Measurements from ENCODE around the gene GABRG3. TPM values are rescaled to one million over a fixed set of nuclear protein-coding genes. Genes with fewer than 3 reads are reported as not detected.
"Not testable (repeated sequence)": the region's sequence is repeated elsewhere in the genome, so short reads cannot be mapped to it uniquely, and the experiment has no call there.

The GABRG3 gene
- total RNA-seq, 1 donor from 2014 or later: 0.06 TPM

GRCh38 chr15:27361438-27361837 is 390.5 kb downstream of the GABRG3 start:
- TF ChIP-seq CTCF (conservative IDR thresholded peaks at IDR 0.05; ENCODE audit: low read depth, low read length): no peak
- no peak overlapping the region for H3K4me3 ChIP-seq (ENCODE audit: low read depth, low read length)
- no peak for DNase-seq (ENCODE audit: low read depth)

DNA sequence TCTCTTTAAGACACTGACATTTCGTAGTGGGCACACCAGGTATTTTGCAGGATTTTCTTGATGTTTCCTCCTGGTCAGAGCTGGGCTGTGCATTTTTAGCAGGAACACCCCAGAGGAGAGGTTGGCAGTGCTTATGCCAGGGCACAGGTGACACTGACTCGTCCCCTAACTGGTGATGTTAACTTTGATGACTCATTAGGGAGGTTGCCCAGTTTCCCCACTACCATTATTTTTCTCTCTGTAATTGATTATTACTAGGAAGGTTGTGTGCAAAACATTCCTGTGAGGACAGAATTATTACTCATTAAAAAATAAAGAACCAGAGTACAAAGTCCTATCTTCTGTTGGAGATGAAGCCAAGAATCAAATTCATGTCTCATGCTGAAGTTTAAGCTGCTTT is 394.5 kb downstream of the GABRG3 start:
- no peak overlapping the region for H3K4me3 ChIP-seq (ENCODE audit: low read depth, low read length)
- no peak for DNase-seq (ENCODE audit: low read depth)
- TF ChIP-seq CTCF (conservative IDR thresholded peaks at IDR 0.05; ENCODE audit: low read depth, low read length): no peak

DNA sequence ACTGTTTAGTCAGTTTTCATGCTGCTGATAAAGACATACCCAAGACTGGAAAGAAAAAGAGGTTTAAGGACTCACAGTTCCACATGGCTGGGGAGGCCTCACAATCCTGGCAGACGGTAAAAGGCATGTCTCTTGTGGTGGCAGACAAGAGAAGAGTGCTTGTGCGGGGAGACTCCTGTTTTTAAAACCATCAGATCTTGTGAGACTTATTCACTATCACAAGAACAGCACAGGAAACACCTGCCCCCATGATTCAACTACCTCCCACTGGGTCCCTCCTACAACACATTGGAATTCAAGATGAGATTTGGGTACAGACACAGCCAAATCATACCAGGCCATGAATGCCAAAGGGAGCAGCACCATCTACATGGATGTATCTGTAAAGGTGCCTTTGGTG is 406.4 kb downstream of the GABRG3 start:
- not testable (repeated sequence) for H3K4me3 ChIP-seq (ENCODE audit: low read depth, low read length); DNase-seq (ENCODE audit: low read depth)

DNA sequence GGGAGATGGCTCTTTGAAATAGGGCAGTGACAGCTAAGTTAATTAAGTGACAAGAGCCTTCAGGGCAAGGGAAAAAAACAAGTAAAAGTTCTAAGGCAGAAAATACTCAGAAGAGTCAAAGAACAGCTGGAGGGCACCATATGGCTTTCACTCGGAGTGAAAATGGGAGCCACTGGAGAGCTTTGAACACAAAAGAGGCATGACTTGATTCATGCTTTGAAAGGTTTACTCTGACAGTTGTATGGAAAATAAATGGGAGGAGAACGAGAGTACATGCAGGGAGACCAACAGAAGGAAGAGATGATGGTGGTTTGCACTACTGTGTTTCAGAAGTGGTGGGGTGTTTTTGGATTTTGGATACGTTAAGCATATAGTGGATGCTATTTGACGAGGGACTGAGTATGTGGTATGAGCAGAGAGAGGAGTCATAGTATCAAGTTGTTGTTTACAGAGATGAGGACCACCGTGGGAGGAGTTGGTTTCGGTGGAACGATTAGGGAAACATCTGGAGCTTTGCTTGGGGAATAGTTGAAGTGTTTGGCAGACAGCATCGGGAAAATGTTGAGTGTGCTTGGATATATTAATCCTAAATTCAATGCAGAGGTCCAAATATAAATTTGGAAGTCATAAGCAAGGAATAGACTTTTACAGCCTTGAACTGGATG is 411.5 kb downstream of the GABRG3 start:
- no peak for TF ChIP-seq CTCF (conservative IDR thresholded peaks at IDR 0.05; ENCODE audit: low read depth, low read length)
- no peak for DNase-seq (ENCODE audit: low read depth)
- H3K4me3 ChIP-seq (ENCODE audit: low read depth, low read length): no peak overlapping the region

DNA sequence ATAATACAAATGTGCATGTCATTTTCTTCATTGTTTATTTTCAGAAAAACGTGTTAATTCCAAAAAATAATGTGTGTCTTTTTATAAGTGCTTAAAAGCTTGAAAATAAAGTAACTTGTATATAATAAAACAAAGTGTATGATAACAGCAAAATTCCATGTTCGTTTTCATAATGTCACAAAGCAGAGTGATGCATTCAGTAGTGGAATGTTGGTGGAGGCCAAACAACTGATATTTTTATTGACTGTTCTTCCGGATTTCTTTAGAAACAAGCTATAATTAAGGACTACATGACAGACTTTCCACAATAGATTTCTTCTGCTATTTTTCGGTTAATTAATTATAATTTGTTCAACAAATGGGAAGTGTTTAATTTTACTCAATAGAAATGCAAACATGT is 412.7 kb downstream of the GABRG3 start:
- H3K4me3 ChIP-seq (ENCODE audit: low read depth, low read length): no peak overlapping the region
- DNase-seq (ENCODE audit: low read depth): no peak
- TF ChIP-seq CTCF (conservative IDR thresholded peaks at IDR 0.05; ENCODE audit: low read depth, low read length): no peak

DNA sequence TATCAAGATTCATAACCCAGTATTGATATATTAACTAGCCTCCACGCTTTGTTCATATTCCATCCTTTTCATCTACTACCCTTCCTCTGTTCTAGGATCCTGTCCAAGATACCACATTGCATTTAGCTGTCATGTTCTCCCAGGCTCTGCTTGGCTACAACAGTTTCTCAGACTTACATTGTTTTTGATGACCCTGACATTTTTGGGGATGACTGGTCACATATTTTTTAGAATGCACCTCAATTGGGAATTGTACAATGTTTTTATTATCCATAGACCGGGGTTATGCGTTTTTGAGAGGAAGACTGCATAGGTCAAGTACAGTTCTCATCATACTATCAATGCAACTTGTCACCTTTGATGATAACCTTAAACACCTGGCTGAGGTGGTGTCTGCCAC is 421.2 kb downstream of the GABRG3 start:
- H3K4me3 ChIP-seq (ENCODE audit: low read depth, low read length): no peak overlapping the region
- DNase-seq (ENCODE audit: low read depth): no peak
- no peak for TF ChIP-seq CTCF (conservative IDR thresholded peaks at IDR 0.05; ENCODE audit: low read depth, low read length)

DNA sequence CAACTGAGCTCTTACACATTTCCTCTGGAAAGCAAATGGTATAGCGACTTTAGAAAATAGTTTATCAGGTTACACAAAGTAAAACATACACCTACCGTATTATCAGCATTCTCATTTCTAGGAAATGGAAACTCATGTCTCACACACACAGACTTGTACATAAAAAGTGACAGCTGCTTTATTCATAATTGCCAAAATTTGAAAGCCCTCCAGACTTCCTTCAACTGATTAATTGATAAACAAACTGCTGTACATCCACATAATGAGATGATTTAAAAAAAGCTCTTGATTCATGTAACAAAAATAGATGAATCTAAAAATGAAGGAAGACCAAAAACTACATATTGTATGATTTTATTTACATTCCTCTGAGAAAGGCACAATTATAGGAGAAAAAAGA is 425.5 kb downstream of the GABRG3 start:
- no peak for TF ChIP-seq CTCF (conservative IDR thresholded peaks at IDR 0.05; ENCODE audit: low read depth, low read length)
- no peak for DNase-seq (ENCODE audit: low read depth)
- H3K4me3 ChIP-seq (ENCODE audit: low read depth, low read length): no peak overlapping the region

All from epithelial cell of proximal tubule (primary cell).